Cardiac fibroblast (primary cell): ENCODE data around the gene HERC3.

Experiments
- DNase-seq, 2 donors: peaks; one replicate each; pipeline versions ENCODE4 v3.0.0 to v3.0.0-alpha.2; 2010; ENCODE audit warnings: low read depth in 2 of 2
- H3K4me3 ChIP-seq, 2 donors: replicated peaks in 1 of 2; 1 replicate in 1 of 2; 2 replicates in 1 of 2; pipeline ENCODE4 v1.5.1; 2011; ENCODE audit warnings: low read depth in 2 of 2, low read length in 2 of 2, mild to moderate bottlenecking in 2 of 2, moderate library complexity in 1 of 2
- TF ChIP-seq, protein P1 (sequence below): IDR thresholded peaks from one replicate; pipeline ENCODE4 v1.5.1; 2011; ENCODE audit warnings: low read depth, mild to moderate bottlenecking, low read length, inconsistent platforms

Gene HERC3

GRCh38 chr4:88735564-88735963 lies 143.3 kb downstream of the HERC3 start:
- TF ChIP-seq, protein P1, sequence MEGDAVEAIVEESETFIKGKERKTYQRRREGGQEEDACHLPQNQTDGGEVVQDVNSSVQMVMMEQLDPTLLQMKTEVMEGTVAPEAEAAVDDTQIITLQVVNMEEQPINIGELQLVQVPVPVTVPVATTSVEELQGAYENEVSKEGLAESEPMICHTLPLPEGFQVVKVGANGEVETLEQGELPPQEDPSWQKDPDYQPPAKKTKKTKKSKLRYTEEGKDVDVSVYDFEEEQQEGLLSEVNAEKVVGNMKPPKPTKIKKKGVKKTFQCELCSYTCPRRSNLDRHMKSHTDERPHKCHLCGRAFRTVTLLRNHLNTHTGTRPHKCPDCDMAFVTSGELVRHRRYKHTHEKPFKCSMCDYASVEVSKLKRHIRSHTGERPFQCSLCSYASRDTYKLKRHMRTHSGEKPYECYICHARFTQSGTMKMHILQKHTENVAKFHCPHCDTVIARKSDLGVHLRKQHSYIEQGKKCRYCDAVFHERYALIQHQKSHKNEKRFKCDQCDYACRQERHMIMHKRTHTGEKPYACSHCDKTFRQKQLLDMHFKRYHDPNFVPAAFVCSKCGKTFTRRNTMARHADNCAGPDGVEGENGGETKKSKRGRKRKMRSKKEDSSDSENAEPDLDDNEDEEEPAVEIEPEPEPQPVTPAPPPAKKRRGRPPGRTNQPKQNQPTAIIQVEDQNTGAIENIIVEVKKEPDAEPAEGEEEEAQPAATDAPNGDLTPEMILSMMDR, result no peak
- peak; percentile 31 to 40 for DNase-seq
- H3K4me3 ChIP-seq, result no peak overlapping the region

DNA sequence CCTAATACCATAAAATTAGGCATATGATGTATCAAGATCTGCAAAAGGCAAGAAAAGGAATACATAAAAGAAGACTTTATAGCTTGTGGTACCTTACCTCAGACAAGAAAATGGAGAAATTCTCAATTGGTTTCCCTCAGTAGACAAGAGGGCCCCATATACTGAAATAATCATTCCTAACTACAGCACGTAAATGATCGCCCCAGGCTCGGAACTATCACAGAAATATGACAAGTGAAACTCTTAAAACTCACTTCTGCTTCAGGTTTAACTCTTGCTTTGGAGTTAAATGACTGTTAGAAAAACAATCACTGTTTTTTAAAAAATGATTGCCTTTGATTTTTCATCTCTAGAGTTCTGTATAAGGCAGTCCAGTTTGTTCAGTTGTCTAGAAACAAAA lies 144.0 kb downstream of the HERC3 start:
- no peak overlapping the region for H3K4me3 ChIP-seq
- DNase-seq, result no peak
- TF ChIP-seq, protein P1, result no peak

DNA sequence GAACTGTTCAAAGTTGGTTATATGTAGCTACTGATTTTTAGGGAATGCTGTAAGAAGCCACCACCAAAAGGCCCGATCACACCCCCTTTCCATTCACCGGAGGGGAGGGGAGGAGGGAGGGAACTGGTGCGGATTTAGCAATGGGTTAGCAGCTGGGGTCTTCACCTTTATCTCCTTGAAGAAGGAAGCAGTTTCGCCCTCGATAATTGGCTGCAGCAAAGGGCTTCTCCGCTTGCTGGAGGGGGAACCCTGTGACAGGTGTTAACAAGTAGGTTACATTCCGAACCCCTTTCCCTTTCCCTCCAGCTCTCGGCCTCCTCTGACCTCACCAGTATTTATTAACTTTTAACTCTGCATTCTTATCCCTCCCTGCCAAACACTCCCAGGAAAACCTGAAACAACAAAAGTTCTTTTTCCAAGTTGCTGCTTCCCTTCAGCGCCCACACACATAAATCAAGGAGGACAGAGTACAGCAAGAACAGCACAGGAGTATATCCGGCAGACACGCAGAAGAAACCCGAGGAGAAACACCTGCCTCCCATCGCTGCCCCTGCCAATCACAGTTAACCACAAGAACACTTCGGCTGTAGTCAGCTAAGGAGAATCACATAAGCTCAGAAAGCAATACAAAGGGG lies 145.1 kb downstream of the HERC3 start:
- DNase-seq, result no peak
- TF ChIP-seq, protein P1, result no peak
- no peak overlapping the region for H3K4me3 ChIP-seq

- TF ChIP-seq, protein P1, result no peak
- no peak for DNase-seq
- H3K4me3 ChIP-seq, result no peak overlapping the region
These were observed 145.9 kb downstream of the HERC3 start for GRCh38 chr4:88738180-88738579.

DNA sequence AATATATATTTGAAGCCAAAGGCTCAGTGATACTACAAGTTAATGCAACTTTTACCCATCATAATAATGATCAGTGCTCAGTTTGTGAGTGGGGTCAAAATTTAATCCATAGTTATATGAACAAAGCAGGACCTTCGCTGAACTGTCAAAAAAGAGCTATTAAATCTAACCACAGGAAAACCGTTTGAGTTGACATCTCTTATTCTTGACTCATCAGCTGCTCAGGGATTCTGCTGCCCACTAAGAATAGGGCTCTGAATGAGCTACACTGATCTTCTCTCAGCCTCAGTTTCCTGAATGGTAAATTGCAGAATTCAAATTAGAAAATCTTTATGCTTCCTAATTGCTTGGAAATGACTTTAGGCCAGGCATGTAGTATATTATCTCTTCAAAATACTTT lies 150.3 kb downstream of the HERC3 start:
- no peak for DNase-seq
- TF ChIP-seq, protein P1, result no peak
- no peak overlapping the region for H3K4me3 ChIP-seq

DNA sequence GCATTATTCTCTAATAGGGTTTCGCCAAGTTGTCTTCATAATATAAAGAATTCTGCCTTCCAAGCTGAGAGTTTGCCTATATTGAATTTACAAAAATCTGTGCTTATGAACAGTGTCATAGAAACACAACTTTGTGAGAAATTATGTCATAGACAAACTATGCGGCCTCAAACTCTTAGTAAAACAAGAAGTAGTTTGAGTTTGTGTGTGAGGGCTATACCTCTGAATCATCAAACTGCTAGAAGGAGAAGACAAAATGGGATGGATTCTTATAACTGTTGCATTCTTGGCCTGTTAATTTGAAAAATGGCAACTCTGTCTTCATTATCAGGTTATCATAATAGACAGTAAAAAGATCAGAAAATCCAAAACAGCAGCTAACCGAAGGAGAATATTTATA lies 151.4 kb downstream of the HERC3 start:
- DNase-seq, result peak; percentile 41 to 87
- TF ChIP-seq, protein P1, result no peak
- H3K4me3 ChIP-seq, result no peak overlapping the region

GRCh38 chr4:88744609-88745008 lies 152.3 kb downstream of the HERC3 start:
- no peak for DNase-seq
- TF ChIP-seq, protein P1, result no peak
- H3K4me3 ChIP-seq, result no peak overlapping the region
